ENCODE results near the gene WDR27. TPM values are rescaled to one million over a fixed set of nuclear protein-coding genes. Genes with fewer than 3 reads are reported as not detected.

The WDR27 gene
- polyA plus RNA-seq, 4 donors: 36.8 to 62.5 (median 56.6) TPM

DNA sequence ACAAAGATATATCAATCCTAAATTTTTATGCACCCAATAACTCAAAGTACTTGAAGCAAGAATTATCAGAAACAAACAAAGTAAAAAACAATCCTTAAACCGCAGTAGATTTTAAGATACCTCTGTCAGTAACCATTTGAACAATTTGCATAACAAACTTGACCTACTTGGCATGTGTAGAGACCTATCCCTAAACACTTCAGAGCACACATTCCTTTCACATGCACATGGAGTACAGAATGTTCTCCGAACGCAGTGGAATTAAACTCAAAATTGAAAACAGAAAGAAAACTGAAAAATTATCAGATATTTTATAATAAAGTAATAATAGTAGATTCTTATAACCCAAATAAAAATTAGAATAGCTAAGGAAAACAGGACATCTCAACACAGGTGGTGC, 285.6 kb downstream of the WDR27 start:
- no peak for DNase-seq (ENCODE audit: low read depth in 4 of 4, low spot score in 3 of 4)

DNA sequence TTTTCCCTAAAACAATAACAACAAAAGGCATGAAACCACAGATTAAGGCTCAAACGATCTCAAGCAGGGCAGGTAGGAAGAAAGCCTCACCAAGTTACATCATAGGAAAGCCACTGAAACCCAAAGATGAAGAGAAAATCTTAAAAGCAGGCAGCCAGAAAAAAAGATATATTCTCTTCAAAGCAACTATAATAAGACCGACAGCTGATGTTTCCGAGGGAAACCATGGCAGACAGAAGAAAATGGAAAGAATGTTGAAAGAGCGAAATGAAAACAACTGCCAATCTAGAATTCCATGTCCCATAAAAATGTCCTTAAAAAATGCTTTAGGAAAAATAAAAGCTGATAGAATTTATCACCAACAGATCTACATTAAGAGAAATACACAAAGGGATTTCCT, 286.6 kb downstream of the WDR27 start:
- no peak for DNase-seq (ENCODE audit: low read depth in 4 of 4, low spot score in 3 of 4)

DNA sequence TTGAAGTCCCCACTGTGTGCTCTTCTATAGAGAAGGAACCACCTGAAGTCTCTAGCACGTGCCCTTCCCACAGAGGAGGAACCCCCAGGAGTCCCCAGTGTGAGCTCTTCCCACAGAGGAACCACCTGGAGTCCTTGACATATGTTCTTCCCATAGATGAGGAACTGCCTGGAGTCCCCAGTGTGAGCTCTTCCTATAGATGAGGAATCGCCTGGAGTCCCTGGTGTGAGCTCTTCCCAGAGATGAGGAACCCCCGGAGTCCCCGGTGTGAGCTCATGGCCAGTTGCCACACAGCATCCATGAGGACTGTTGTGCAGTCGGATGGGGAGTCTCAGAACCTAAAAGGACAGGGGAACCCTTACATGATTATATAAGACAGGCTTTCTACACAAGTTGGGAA, 290.1 kb downstream of the WDR27 start:
- DNase-seq (ENCODE audit: low read depth in 4 of 4, low spot score in 3 of 4): no peak

DNA sequence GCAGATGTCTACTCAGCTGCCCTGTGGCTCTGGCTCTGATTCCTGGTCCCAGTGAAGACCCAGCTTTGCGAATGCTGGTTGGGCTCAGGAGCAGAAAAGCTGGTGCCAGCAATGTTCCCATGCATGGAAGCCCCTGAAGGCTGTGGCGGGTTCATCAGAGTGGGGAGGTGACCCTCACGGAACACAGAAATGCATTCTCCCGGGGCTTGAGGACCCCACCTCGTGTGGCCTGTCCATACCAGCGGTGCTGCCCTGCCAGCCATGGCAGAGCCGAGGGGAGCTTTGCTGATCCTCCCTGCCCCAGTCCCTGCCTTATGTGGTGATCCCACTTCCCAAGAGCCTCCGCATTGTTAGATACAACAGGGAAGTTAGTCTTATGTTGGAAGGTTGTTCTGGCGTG, 290.5 kb downstream of the WDR27 start:
- no peak for DNase-seq (ENCODE audit: low read depth in 4 of 4, low spot score in 3 of 4)

DNA sequence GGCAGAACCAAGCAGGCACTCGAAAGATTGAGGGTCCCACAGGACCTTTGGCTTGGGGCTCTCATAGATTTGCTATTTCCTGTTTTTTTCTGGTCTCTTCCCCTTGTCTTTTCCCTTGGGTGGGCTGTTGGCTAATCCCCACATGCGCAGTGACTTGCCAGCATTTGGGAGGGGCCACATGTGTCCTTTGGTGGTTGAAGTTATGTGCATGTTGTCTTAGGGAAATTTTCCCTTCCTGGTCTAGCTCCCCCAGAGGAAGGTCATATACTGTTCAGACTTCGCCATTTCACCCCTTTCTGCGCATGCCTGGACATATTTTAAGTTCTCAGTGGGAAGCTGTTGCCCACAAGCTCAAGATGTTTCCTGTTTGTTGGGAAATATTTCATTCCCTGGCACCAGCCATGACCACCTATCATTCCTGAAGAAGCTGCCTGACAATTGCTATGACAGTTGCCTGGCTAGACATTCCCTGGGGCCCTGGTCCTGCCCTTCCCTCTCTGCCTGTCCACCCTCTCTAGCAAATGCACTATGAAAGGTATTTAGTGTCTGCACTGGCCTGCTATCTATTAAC, 292.0 kb downstream of the WDR27 start:
- no peak for DNase-seq (ENCODE audit: low read depth in 4 of 4, low spot score in 3 of 4)

DNA sequence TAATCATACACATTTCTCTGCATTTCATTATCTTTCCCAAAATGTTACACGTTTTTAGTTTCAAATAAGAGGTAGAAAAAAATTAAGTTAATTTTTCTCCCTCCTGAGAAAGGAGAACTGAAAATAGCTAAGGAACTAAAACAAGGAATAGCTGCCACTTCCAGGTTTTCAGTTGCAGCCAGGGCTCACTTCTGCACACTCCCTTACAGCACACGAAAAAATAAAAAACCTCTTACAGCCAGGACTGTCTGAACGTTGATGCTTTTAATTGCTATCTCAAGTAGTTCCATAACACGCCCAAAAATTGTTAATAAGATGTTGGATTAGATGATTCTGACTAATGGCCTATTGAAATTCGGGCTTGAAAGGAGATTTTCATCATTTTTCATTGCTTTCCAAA, 294.5 kb downstream of the WDR27 start:
- no peak for DNase-seq (ENCODE audit: low read depth in 4 of 4, low spot score in 3 of 4)

Other genes with a start within 250 kb of the WDR27 start
- gene C6orf120, start 97 bp upstream of the WDR27 start, polyA plus RNA-seq (ENCODE audit: insufficient read length in 4 of 4): 10 to 100 TPM; 42.3 to 52.2 (median 47.1) TPM
- gene PHF10, start 22.5 kb upstream of the WDR27 start, polyA plus RNA-seq (ENCODE audit: insufficient read length in 4 of 4): 100 to 1,000 TPM in 3 of 4 donors, 10 to 100 TPM in 1; 99.5 to 130 (median 124) TPM
- 1 to 10 TPM; 6.7 to 9.6 (median 9.3) TPM for gene DYNLT2, start 49.5 kb upstream of the WDR27 start, polyA plus RNA-seq (ENCODE audit: insufficient read length in 4 of 4)
- gene ERMARD, start 49.6 kb upstream of the WDR27 start, polyA plus RNA-seq (ENCODE audit: insufficient read length in 4 of 4): 10 to 100 TPM; 34.4 to 53.7 (median 38.4) TPM

All from right renal pelvis (tissue), 4 donors.